Psoas muscle (tissue), 8 donors: ENCODE measurements around the gene METTL17. TPM values are rescaled to one million over a fixed set of nuclear protein-coding genes. Genes with fewer than 3 reads are reported as not detected.
A peak's percentile ranks its signal among the peaks of the same experiment; 100 is the strongest.

Experiments
- ATAC-seq, 4 donors: fragments of 200-7000 bp; cut with Tn5 transposase; one replicate each; pipeline ENCODE4 v1.9.1; 2020; ENCODE audit warnings: moderate library complexity in 3 of 4, mild to moderate bottlenecking in 2 of 4
- DNase-seq, 2 donors: peaks; one replicate each; pipeline ENCODE4 v3.0.0-alpha.2; 2020
- H3K27ac ChIP-seq: fragments of 200-600 bp; one replicate; pipeline ENCODE4 v1.8.0; 2022
- H3K27me3 ChIP-seq, 3 donors: fragments of 200-600 bp in 1 of 3; one replicate each; pipeline versions ENCODE4 v1.6.1 to v1.8.0; 2013 to 2022; ENCODE audit warnings: low read length in 2 of 3, mild to moderate bottlenecking in 2 of 3, moderate library complexity in 1 of 3; ENCODE audit not compliant: insufficient read depth in 3 of 3
- H3K36me3 ChIP-seq, 2 donors: fragments of 200-600 bp in 1 of 2; one replicate each; pipeline versions ENCODE4 v1.6.1 to v1.8.0; 2013 to 2022; ENCODE audit warnings: low read depth in 1 of 2, mild to moderate bottlenecking in 1 of 2, moderate library complexity in 1 of 2; ENCODE audit not compliant: insufficient read depth in 1 of 2
- H3K4me1 ChIP-seq: fragments of 200-600 bp; one replicate; pipeline ENCODE4 v1.8.0; 2022
- H3K4me3 ChIP-seq: fragments of 200-600 bp; one replicate; pipeline ENCODE4 v1.8.0; 2022; ENCODE audit warnings: mild to moderate bottlenecking
- H3K9me3 ChIP-seq: fragments of 200-600 bp; one replicate; pipeline ENCODE4 v1.8.0; 2022
- WGBS, 3 donors: extraction: QIAGEN DNeasy Blood & Tissue Kit; methylation state at CpG; one replicate each; pipeline versions ENCODE4 v1.1.6 to v1.1.7; 2013; 5-methylcytosine and 5-hydroxymethylcytosine counted together
- intact Hi-C, 2 donors: fragments of 100-400 bp; cut with DNase I; formaldehyde crosslinking; loops; one replicate each; pipeline versions ENCODE4 v1.11.0 to v1.14.2; 2022
- polyA plus RNA-seq, 3 donors: library from polyadenylated mRNA; stranded (reverse); fragments of 200-250 nt; gene quantifications; one replicate each; pipeline ENCODE4 v1.2.3, GENCODE V29; 2013
- total RNA-seq, 4 donors: library from RNA; stranded (reverse); fragmentation: NEBNext Ultra II Directional in 2 of 4; extraction: Animal tissue kit (Norgen Biotek cat#: 25700) in 2 of 4; gene quantifications; one replicate each; pipeline versions ENCODE4 v1.2.1 to v1.2.4, GENCODE V29; 2021 to 2023
- TF ChIP-seq, protein P1 (sequence below): fragments of 200-600 bp; IDR thresholded peaks from one replicate; pipeline ENCODE4 v1.8.0; 2022; ENCODE audit warnings: antibody characterized with exemption
- donor health status: healthy with polysubstance abuse.
- donor health status: DM: no; HTN: no; CAD: no; lungs with moderate emphysema.
- donor health status: Bipolar disorder and iron deficiency.
- donor health status: healthy.
- donor health status: DM: yes; HTN: yes; CAD: no.
- donor health status: DM: no; HTN: no; CAD: no.
- donor health status: DM: no; HTN: no; CAD: no.
- donor health status: DM: yes; HTN: yes; CAD: no.

The METTL17 gene
- total and polyA plus RNA-seq, 7 donors = 24.6 to 55.7 (median 38.0) TPM

DNA sequence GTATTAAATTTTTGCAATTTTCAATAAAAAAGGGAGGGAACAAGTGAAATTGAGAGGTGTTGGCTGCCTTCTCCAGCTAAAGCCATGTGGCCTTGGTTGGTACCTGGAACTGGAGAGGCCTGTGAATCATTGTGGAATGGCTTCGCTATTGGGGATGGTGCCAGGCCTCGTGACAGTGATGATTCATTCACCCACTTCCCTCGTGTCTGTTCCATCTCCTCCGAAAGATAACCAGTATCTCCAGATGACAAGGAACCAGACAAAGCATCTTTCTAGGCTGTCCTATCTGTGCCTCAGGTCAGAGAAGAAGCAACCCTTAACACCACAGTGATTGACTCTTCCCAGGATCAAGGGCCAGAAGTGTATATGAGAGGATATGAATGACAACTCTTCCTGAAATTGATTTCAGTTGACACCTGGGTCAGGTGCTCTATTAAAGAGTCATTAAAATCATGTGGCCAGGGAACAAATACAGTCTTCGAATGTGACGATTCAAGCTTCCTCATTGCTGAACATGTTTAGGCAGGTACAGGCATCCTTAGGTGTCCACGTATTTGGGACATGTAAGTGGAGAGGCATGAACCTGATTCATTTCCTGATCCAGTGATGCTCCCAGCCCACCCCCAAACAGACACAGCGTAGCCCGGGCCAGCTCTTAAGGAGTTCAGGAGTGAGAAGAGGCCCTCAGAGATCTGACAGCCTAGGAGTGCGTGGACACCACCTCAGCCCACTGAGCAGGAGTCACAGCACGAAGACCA lies 52.1 kb downstream of the METTL17 start, which contains the start of gene RNASE7:
Gene RNASE7 (plus strand): TSS at position 687 of the 758 bp plus-strand sequence. CDS start 631 bp downstream, outside the sequence.
- H3K36me3 ChIP-seq = no peaks in the 10 kb centered on the region
- peak within 1 kb of the TSS; percentile 73 for H3K27ac ChIP-seq
- intact Hi-C loops = loop anchor here (5.0 kb wide), 2 partner anchors 185 to 345 kb away; no protein-coding TSS in a partner anchor
- H3K4me1 ChIP-seq = peaks cover 75% of the 10 kb centered on the region
- ATAC-seq (peak; percentile 39 to 57 (median 50)), DNase-seq (peak; percentile 59 to 83)
- 68 to 73% (median 69%) methylated on average over 11 of the region's 11 CpGs for WGBS, 3 donors
- TF ChIP-seq, protein P1, sequence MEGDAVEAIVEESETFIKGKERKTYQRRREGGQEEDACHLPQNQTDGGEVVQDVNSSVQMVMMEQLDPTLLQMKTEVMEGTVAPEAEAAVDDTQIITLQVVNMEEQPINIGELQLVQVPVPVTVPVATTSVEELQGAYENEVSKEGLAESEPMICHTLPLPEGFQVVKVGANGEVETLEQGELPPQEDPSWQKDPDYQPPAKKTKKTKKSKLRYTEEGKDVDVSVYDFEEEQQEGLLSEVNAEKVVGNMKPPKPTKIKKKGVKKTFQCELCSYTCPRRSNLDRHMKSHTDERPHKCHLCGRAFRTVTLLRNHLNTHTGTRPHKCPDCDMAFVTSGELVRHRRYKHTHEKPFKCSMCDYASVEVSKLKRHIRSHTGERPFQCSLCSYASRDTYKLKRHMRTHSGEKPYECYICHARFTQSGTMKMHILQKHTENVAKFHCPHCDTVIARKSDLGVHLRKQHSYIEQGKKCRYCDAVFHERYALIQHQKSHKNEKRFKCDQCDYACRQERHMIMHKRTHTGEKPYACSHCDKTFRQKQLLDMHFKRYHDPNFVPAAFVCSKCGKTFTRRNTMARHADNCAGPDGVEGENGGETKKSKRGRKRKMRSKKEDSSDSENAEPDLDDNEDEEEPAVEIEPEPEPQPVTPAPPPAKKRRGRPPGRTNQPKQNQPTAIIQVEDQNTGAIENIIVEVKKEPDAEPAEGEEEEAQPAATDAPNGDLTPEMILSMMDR = no peak
- H3K27me3 ChIP-seq = no peaks in the 10 kb centered on the region
- no peaks in the 10 kb centered on the region for H3K9me3 ChIP-seq
- H3K4me3 ChIP-seq = no peak within 1 kb of the TSS

DNA sequence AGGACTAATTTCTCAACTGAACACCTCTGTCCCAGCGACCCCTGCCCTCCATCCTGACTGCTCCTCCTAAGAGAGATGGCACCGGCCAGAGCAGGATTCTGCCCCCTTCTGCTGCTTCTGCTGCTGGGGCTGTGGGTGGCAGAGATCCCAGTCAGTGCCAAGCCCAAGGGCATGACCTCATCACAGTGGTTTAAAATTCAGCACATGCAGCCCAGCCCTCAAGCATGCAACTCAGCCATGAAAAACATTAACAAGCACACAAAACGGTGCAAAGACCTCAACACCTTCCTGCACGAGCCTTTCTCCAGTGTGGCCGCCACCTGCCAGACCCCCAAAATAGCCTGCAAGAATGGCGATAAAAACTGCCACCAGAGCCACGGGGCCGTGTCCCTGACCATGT lies 53.1 kb downstream of the METTL17 start:
- DNase-seq = peak in 1 of 2 donors; percentile 52
- Histone ChIP-seq H3K4me1 (peaks cover 73% of the 10 kb centered on the region), H3K9me3 (no peaks in the 10 kb centered on the region), H3K36me3 (no peaks in the 10 kb centered on the region), H3K27ac (peak overlapping the region; percentile 73), H3K4me3 (no peak overlapping the region), H3K27me3 (no peaks in the 10 kb centered on the region)
- TF ChIP-seq, protein P1 = no peak
- ATAC-seq = no peak
- WGBS, 3 donors = 27 to 34% (median 27%) methylated on average over 8 of the region's 8 CpGs
- intact Hi-C loops = loop anchor here (5.0 kb wide), 2 partner anchors 186 to 346 kb away; no protein-coding TSS in a partner anchor

DNA sequence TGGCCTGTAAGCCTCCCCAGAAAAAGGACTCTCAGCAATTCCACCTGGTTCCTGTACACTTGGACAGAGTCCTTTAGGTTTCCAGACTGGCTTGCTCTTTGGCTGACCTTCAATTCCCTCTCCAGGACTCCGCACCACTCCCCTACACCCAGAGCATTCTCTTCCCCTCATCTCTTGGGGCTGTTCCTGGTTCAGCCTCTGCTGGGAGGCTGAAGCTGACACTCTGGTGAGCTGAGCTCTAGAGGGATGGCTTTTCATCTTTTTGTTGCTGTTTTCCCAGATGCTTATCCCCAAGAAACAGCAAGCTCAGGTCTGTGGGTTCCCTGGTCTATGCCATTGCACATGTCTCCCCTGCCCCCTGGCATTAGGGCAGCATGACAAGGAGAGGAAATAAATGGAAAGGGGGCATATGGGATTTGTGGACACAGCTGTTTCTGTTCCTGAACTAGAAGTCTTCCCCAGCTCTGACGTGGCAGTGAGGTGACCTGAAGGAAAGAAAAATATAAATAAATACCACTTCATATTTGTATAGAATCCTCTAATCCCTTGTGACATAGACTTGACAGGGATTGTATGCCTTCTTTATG lies 53.7 kb downstream of the METTL17 start:
- Histone ChIP-seq H3K27ac (peak overlapping the region; percentile 73), H3K4me1 (peaks cover 73% of the 10 kb centered on the region), H3K36me3 (no peaks in the 10 kb centered on the region), H3K27me3 (no peaks in the 10 kb centered on the region), H3K4me3 (no peak overlapping the region), H3K9me3 (no peaks in the 10 kb centered on the region)
- TF ChIP-seq, protein P1 = no peak
- DNase-seq (no peak), ATAC-seq (no peak)
- 9 to 23% (median 12%) methylated on average over 2 of the region's 2 CpGs for WGBS, 3 donors
- intact Hi-C loops = loop anchor here (5.0 kb wide), 2 partner anchors 186 to 346 kb away; no protein-coding TSS in a partner anchor

DNA sequence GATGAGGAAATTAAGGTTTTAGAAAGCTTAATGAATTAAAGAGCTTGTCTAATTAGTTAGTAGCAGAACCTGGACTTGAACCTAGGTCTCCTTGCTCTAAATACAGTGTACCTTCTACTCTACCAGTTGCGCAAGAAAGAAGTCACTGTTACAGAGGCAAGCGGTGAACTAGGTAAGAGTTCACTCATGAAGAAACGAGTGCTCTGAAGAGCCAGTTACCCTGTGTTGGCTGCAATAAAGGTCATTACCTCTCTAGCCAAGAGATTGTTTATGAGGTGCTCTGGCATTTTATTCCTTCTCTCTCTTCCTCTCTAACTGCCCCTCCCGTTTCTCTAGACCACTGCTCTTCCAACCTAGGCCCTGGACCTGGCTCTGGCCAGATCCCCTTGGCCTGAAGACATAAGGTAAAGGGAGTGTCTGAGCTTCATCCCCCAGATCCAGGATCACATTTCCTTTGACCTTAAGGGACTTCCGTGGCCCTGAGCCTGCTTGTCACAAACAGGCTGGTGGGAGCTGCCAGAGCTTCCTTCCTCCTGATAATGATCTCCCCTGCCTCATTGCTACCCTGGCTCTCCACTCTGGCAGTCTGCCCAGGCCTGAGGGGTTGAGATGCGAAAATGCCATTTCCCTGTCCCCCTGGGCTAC lies 54.3 kb downstream of the METTL17 start:
- H3K27me3 ChIP-seq = no peaks in the 10 kb centered on the region
- peaks cover 70% of the 10 kb centered on the region for H3K4me1 ChIP-seq
- TF ChIP-seq, protein P1 = no peak
- intact Hi-C loops = loop anchor here (5.0 kb wide), 2 partner anchors 187 to 347 kb away; no protein-coding TSS in a partner anchor
- peak overlapping the region; percentile 73 for H3K27ac ChIP-seq
- no peaks in the 10 kb centered on the region for H3K9me3 ChIP-seq
- ATAC-seq = peak in 3 of 4 donors; percentile 9 to 58 (median 48)
- H3K4me3 ChIP-seq = no peak overlapping the region
- peak; percentile 35 to 73 for DNase-seq
- H3K36me3 ChIP-seq = no peaks in the 10 kb centered on the region
- WGBS, 3 donors = 13 to 15% (median 14%) methylated on average over 6 of the region's 6 CpGs

Other genes with a start within 250 kb of the METTL17 start
- gene EDDM3A, start 244.1 kb upstream of the METTL17 start, total RNA-seq = not detected
- under 1 TPM in 1 of 3 donors, not detected in 2; 0.03 TPM for gene EDDM3A, start 244.1 kb upstream of the METTL17 start, polyA plus RNA-seq
- gene EDDM3B, start 221.6 kb upstream of the METTL17 start, total RNA-seq = not detected
- not detected for gene EDDM3B, start 221.6 kb upstream of the METTL17 start, polyA plus RNA-seq
- gene RNASE6, start 208.7 kb upstream of the METTL17 start, total RNA-seq = 1 to 10 TPM; 1.5 to 4.3 (median 2.4) TPM
- gene RNASE6, start 208.7 kb upstream of the METTL17 start, polyA plus RNA-seq = 1 to 10 TPM; 1.1 to 3.1 (median 1.2) TPM
- 100 to 1,000 TPM in 2 of 4 donors, 10 to 100 TPM in 2; 94.4 to 192 (median 139) TPM for gene RNASE1, start 187.1 kb upstream of the METTL17 start, total RNA-seq
- 100 to 1,000 TPM in 2 of 3 donors, 10 to 100 TPM in 1; 80.2 to 117 (median 111) TPM for gene RNASE1, start 187.1 kb upstream of the METTL17 start, polyA plus RNA-seq
- gene RNASE3, start 98.6 kb upstream of the METTL17 start, total RNA-seq = not detected
- under 1 TPM in 2 of 3 donors, not detected in 1; 0.05 to 0.51 TPM for gene RNASE3, start 98.6 kb upstream of the METTL17 start, polyA plus RNA-seq
- 1 to 10 TPM in 1 of 4 donors, under 1 TPM in 2, not detected in 1; 0.78 to 1.1 (median 0.90) TPM for gene RNASE2, start 34.5 kb upstream of the METTL17 start, total RNA-seq
- 1 to 10 TPM in 2 of 3 donors, under 1 TPM in 1; 0.38 to 1.8 (median 1.1) TPM for gene RNASE2, start 34.5 kb upstream of the METTL17 start, polyA plus RNA-seq
- not detected for gene SLC39A2, start 9.3 kb downstream of the METTL17 start, total RNA-seq
- gene SLC39A2, start 9.3 kb downstream of the METTL17 start, polyA plus RNA-seq = under 1 TPM in 1 of 3 donors, not detected in 2; 0.04 TPM
- 100 to 1,000 TPM; 552 to 931 (median 770) TPM for gene NDRG2, start 35.1 kb downstream of the METTL17 start, total RNA-seq
- gene NDRG2, start 35.1 kb downstream of the METTL17 start, polyA plus RNA-seq = 1,000 to 10,000 TPM in 1 of 3 donors, 100 to 1,000 TPM in 2; 328 to 2,087 (median 762) TPM
- gene TPPP2, start 40.2 kb downstream of the METTL17 start, total RNA-seq = 1 to 10 TPM in 3 of 4 donors, under 1 TPM in 1; 0.90 to 3.2 (median 2.5) TPM
- 1 to 10 TPM in 2 of 3 donors, not detected in 1; 1.3 to 2.0 TPM for gene TPPP2, start 40.2 kb downstream of the METTL17 start, polyA plus RNA-seq
- gene RNASE13, start 44.8 kb downstream of the METTL17 start, total RNA-seq = not detected
- under 1 TPM in 1 of 3 donors, not detected in 2; 0.05 TPM for gene RNASE13, start 44.8 kb downstream of the METTL17 start, polyA plus RNA-seq
- gene RNASE7, start 52.4 kb downstream of the METTL17 start, total RNA-seq = under 1 TPM; 0.15 to 0.43 (median 0.28) TPM
- 1 to 10 TPM in 1 of 3 donors, under 1 TPM in 1, not detected in 1; 0.73 to 1.9 TPM for gene RNASE7, start 52.4 kb downstream of the METTL17 start, polyA plus RNA-seq
- not detected for gene RNASE8, start 67.8 kb downstream of the METTL17 start, total RNA-seq
- gene RNASE8, start 67.8 kb downstream of the METTL17 start, polyA plus RNA-seq = not detected
- 10 to 100 TPM in 3 of 4 donors, 1 to 10 TPM in 1; 9.8 to 18.7 (median 12.6) TPM for gene ARHGEF40, start 80.3 kb downstream of the METTL17 start, total RNA-seq
- gene ARHGEF40, start 80.3 kb downstream of the METTL17 start, polyA plus RNA-seq = 10 to 100 TPM in 1 of 3 donors, 1 to 10 TPM in 2; 6.8 to 10.1 (median 7.3) TPM
- 10 to 100 TPM; 13.9 to 28.5 (median 22.9) TPM for gene ZNF219, start 108.7 kb downstream of the METTL17 start, total RNA-seq
- 10 to 100 TPM; 32.2 to 38.1 (median 35.4) TPM for gene ZNF219, start 108.7 kb downstream of the METTL17 start, polyA plus RNA-seq
- under 1 TPM in 2 of 4 donors, not detected in 2; 0.17 TPM for gene TMEM253, start 111.1 kb downstream of the METTL17 start, total RNA-seq
- under 1 TPM; 0.10 to 0.29 (median 0.27) TPM for gene TMEM253, start 111.1 kb downstream of the METTL17 start, polyA plus RNA-seq
- gene OR5AU1, start 166.1 kb downstream of the METTL17 start, total RNA-seq = under 1 TPM in 1 of 4 donors, not detected in 3; 0.32 TPM
- gene OR5AU1, start 166.1 kb downstream of the METTL17 start, polyA plus RNA-seq = not detected